NT2/D1 (cell line): ENCODE data around the gene NIPAL4.

ENCODE experiments used
- DNase-seq: peaks from one replicate; pipeline ENCODE4 v3.0.0-alpha.2; 2011; ENCODE audit warnings: low read depth, low spot score
- H3K27me3 ChIP-seq: 2 replicates; pipeline ENCODE4 v1.6.0; 2011; ENCODE audit warnings: mild to moderate bottlenecking; ENCODE audit not compliant: insufficient read length, insufficient read depth
- H3K36me3 ChIP-seq: 2 replicates; pipeline ENCODE4 v1.6.1; 2011; ENCODE audit warnings: mild to moderate bottlenecking, low read length, mixed read lengths; ENCODE audit not compliant: insufficient read depth, insufficient read length
- H3K4me1 ChIP-seq: 2 replicates; pipeline ENCODE4 v1.5.1; 2011; ENCODE audit not compliant: insufficient read depth, insufficient read length
- H3K4me3 ChIP-seq: 2 replicates; pipeline ENCODE4 v1.5.1; 2011; ENCODE audit warnings: low read depth; ENCODE audit not compliant: insufficient read length
- H3K9ac ChIP-seq: 2 replicates; pipeline ENCODE4 v1.6.0; 2011; ENCODE audit warnings: low read depth; ENCODE audit not compliant: insufficient read length
- H3K9me3 ChIP-seq: 2 replicates; pipeline ENCODE4 v1.5.1; 2011; ENCODE audit warnings: mild to moderate bottlenecking, low read length; ENCODE audit not compliant: insufficient read depth
- SUZ12 ChIP-seq: IDR thresholded peaks from 2 replicates; pipeline ENCODE4 v1.6.1; 2011; ENCODE audit not compliant: insufficient read length, insufficient read depth; ENCODE audit errors: extremely low read depth
- YY1 ChIP-seq: IDR thresholded peaks from 2 replicates; pipeline ENCODE4 v1.6.1; 2011; ENCODE audit not compliant: insufficient read length, insufficient read depth
- ZNF274 ChIP-seq: IDR thresholded peaks from 2 replicates; pipeline ENCODE4 v1.6.1; 2011; ENCODE audit warnings: mild to moderate bottlenecking, low read depth, low read length

Gene NIPAL4

DNA sequence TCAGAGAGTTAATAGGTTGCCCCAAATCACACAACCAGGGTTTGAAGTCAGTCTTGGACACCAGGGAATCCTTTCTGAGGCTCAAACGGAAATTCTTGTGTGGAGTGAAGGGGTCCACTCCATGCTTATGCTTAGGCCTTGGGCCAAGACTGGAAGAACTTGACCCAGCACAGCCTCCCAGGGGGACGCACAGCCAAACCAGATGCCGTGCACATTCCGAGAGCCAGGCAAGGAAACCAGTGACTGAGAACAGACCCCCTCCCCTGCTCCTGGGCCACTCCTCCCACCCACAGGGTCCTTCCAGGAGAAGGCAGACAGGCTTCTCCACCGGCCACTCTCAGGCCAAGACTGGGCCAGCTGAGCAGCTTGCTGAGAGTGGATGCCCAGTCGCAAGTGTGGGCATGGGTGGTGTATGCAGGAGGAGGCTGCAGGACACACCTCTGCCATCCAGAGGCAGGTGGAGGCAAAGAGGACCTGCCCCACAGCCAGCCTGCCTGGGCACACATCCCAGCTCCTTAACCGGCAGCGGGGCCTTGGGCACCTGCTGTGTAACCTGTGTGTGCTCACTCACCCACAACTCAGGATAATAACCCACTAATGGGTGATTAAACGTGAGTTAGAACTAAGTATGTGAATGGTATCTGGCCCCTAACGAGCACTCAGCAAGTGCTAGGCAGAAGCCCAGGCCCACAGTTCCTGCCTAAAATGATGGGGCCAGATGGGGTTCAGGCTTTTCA is 38.0 kb downstream of the NIPAL4 start:
- peaks cover 74% of the 10 kb centered on the region for H3K36me3 ChIP-seq
- no peaks in the 10 kb centered on the region for H3K4me1 ChIP-seq
- no peaks in the 10 kb centered on the region for H3K27me3 ChIP-seq
- H3K9ac ChIP-seq, result no peak overlapping the region
- H3K9me3 ChIP-seq, result no peaks in the 10 kb centered on the region
- TF ChIP-seq SUZ12, result no peak
- TF ChIP-seq YY1, result no peak
- TF ChIP-seq ZNF274, result no peak
- no peak for DNase-seq
- H3K4me3 ChIP-seq, result no peak overlapping the region

DNA sequence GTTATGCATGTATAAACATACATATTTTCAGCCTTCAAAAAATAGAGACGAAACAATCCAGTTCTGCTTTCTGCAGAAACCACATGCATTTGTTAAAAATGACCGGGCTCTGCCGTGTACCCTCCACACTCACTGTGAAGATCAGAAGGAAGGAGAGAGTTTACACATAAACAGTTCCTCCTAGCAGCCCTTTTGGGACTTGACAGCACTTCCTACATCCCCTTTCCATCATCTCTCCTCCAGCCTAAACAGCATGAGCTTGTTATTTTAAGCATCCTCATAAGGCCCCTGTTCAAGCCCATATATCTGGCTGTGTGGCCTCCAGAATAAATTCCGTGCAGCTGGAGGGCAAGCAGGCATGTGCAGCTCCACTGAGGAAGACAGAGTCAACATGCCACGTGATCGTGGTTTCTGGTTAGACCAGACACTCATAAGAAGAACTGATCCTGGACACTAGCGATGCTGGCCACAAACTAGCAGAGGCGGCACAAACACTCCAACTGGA is 42.2 kb downstream of the NIPAL4 start:
- H3K4me3 ChIP-seq, result no peak overlapping the region
- H3K36me3 ChIP-seq, result peaks cover 79% of the 10 kb centered on the region
- H3K9me3 ChIP-seq, result no peaks in the 10 kb centered on the region
- no peaks in the 10 kb centered on the region for H3K4me1 ChIP-seq
- no peaks in the 10 kb centered on the region for H3K27me3 ChIP-seq
- no peak overlapping the region for H3K9ac ChIP-seq
- TF ChIP-seq YY1 (no peak), ZNF274 (no peak), SUZ12 (no peak)
- DNase-seq, result no peak

DNA sequence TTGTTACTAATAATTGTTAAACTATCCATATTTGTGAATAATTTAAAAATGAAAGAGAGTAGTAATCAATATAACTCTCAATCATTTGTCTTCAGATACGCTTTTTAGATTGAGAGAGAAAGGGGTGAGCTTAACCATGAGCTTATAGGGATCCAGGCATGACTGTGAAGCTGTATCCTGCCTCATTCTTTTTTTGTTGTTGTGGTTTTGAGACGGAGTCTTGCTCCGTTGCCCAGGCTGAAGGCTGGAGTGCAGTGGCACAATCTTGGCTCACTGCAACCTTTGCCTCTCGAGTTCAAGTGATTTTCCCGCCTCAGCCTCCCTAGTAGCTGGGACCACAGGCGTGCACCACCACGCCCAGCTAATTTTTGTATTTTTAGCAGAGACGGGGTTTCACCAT is 44.0 kb downstream of the NIPAL4 start:
- Histone ChIP-seq H3K9ac (no peak overlapping the region), H3K27me3 (no peaks in the 10 kb centered on the region), H3K4me3 (no peak overlapping the region), H3K4me1 (no peaks in the 10 kb centered on the region), H3K9me3 (no peaks in the 10 kb centered on the region), H3K36me3 (peaks cover 79% of the 10 kb centered on the region)
- no peak for TF ChIP-seq SUZ12
- TF ChIP-seq ZNF274, result no peak
- TF ChIP-seq YY1, result no peak
- no peak for DNase-seq

DNA sequence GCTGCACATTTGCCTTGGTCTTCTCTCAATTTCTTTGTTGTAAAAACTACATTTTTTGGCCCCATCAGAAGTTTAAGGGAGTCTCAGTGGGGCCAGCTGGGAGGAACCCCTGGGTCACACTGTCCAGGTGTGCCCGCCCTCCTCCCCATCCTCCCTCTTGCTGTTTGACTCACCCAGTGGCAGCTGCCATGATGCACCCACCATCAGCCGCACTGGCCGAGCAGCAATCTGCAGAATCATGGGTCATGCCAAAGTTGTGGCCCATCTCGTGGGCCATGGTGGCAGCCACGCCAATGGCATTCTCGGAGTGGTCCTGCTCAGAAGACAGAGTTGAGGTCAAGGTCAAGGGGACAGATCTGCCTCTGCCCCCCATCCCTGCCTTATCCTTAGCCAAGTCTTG is 45.5 kb downstream of the NIPAL4 start:
- Histone ChIP-seq H3K9ac (no peak overlapping the region), H3K4me1 (no peaks in the 10 kb centered on the region), H3K27me3 (no peaks in the 10 kb centered on the region), H3K4me3 (no peak overlapping the region), H3K9me3 (no peaks in the 10 kb centered on the region), H3K36me3 (peaks cover 84% of the 10 kb centered on the region)
- DNase-seq, result no peak
- no peak for TF ChIP-seq YY1
- no peak for TF ChIP-seq ZNF274
- no peak for TF ChIP-seq SUZ12

DNA sequence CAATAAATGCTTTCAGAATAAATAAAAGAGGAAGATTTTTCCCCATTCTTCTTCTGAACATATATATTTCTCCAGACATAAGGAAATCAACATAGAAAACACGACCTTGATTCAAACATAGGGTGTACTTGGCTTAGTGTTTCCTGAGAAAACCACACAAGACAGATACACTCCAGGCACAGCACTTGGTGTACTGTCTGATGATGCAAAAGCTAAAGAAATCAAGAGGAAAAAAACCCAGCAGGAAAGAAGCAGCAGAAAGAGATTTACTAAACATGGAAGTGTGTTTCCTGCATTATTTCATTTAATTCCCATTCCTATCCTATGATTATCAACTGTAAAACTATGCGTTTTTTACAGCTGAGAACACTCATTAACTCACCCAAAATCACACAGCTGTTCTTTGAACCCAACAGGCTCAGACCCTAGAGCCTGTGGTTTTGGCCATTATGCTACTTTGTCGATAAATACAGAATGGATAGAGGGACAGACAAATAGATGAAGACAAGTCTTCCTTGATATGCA is 46.1 kb downstream of the NIPAL4 start:
- H3K9me3 ChIP-seq, result no peaks in the 10 kb centered on the region
- no peak overlapping the region for H3K4me3 ChIP-seq
- no peak overlapping the region for H3K9ac ChIP-seq
- H3K4me1 ChIP-seq, result no peaks in the 10 kb centered on the region
- no peak for DNase-seq
- TF ChIP-seq YY1 (no peak), ZNF274 (no peak), SUZ12 (no peak)
- peaks cover 84% of the 10 kb centered on the region for H3K36me3 ChIP-seq
- no peaks in the 10 kb centered on the region for H3K27me3 ChIP-seq

DNA sequence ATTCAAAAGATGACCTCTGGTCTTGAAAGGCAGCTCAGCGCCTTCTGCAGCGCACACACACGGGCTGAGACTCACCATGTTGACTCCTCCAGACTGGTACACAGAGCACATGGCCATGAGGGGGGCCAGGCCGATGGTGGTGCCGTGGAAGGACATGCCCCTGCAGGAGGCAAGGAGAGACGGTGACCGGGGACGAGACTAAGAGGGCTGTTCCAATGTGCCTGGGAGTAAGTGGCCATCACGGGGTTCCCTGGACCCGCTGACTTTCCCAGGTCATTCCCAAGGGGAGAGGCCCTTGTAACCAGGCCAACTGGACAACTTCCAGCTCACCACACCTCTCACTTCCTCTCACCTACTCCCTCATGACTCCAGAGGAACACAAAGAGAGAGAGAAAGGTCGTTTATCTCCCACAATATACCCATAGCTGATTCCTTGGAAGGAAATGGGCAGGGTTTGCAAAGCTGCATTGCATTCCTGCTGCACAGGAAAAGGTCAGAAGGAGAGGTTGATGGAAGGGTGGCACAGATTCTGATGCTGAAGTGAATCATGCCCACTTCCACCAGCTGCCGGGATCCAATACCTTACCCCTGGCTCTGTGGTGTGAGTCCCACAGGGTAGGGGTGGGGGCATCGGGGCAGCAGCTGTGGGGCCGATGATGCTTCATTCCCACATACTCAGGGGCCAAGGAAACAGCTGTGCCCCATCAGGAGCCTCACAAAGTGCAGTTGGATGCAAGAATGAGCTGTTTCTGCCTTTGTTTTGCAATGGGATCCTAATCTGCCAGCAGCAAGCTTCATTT is 47.2 kb downstream of the NIPAL4 start:
- Histone ChIP-seq H3K9me3 (peaks cover 7% of the 10 kb centered on the region; the same call in 1 of the 2 replicates), H3K4me1 (no peaks in the 10 kb centered on the region), H3K27me3 (no peaks in the 10 kb centered on the region), H3K36me3 (peaks cover 84% of the 10 kb centered on the region), H3K9ac (no peak overlapping the region), H3K4me3 (no peak overlapping the region)
- no peak for TF ChIP-seq SUZ12
- no peak for TF ChIP-seq YY1
- no peak for TF ChIP-seq ZNF274
- DNase-seq, result no peak

DNA sequence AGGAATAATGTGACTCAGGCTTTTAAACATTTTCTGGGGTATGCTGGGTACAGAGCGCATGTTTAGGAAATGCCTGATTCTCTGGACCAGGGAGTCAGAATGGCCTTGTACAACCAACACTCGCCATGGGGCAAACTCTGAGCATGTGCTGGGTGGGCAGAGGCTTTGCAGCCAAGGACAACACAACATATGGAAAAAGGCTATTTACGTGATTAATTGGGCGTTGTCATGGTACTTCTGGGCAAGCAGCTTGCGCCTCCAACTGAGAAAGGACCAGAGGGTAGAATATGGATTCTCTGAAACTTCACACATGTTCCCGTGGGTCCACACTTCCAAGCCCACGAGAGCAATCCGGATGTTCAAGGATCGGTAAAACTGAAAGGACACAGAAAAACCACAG is 49.1 kb downstream of the NIPAL4 start:
- Histone ChIP-seq H3K4me3 (no peak overlapping the region), H3K27me3 (no peaks in the 10 kb centered on the region), H3K9me3 (peaks cover 14% of the 10 kb centered on the region; the same call in 1 of the 2 replicates), H3K9ac (no peak overlapping the region), H3K4me1 (no peaks in the 10 kb centered on the region), H3K36me3 (peaks cover 84% of the 10 kb centered on the region)
- no peak for TF ChIP-seq SUZ12
- no peak for TF ChIP-seq ZNF274
- DNase-seq, result no peak
